Activated CD4-positive, CD25-positive, alpha-beta regulatory T cell treated with anti-CD3 and anti-CD28 coated beads, Interleukin-2, amount 50 U/mL, for 24 hours (primary cell): ENCODE results near the gene NFKBIE.
"Not testable (repeated sequence)": the region's sequence is repeated elsewhere in the genome, so short reads cannot be mapped to it uniquely, and the experiment has no call there.

ENCODE experiments used
- ATAC-seq, 2 donors: fragments of 150-1000 bp; cut with Tn5 transposase; one replicate each; pipeline ENCODE4 v1.10.0; 2021; ENCODE audit warnings: mild to moderate bottlenecking in 1 of 2, moderate library complexity in 1 of 2

NFKBIE gene

GRCh38 chr6:44265007-44265721 is at the start of gene NFKBIE:
TSS of gene NFKBIE (minus strand) at chr6:44265551. CDS start at chr6:44265346, 205 bp downstream.
- ATAC-seq = peak; percentile 61 to 65

GRCh38 chr6:44314657-44315056 is 49.3 kb upstream of the NFKBIE start:
- not testable (repeated sequence) for ATAC-seq

GRCh38 chr6:44312901-44313788 is 47.8 kb upstream of the NFKBIE start, which contains the start of gene AARS2:
TSS of gene AARS2 (minus strand) at chr6:44313347. CDS start at chr6:44313323, 24 bp downstream.
- peak; percentile 96 to 97 for ATAC-seq

GRCh38 chr6:44311767-44312166 is 46.4 kb upstream of the NFKBIE start:
- no peak for ATAC-seq

- no peak for ATAC-seq
These were observed 46.0 kb upstream of the NFKBIE start for GRCh38 chr6:44311304-44311703.

GRCh38 chr6:44310241-44310640 is 44.9 kb upstream of the NFKBIE start:
- ATAC-seq = no peak

- no peak for ATAC-seq
These were observed 44.3 kb upstream of the NFKBIE start for GRCh38 chr6:44309631-44310030.

- ATAC-seq = no peak
These were observed 43.7 kb upstream of the NFKBIE start for GRCh38 chr6:44309092-44309491.

GRCh38 chr6:44307217-44307616 is 41.9 kb upstream of the NFKBIE start:
- no peak for ATAC-seq

GRCh38 chr6:44306710-44307109 is 41.4 kb upstream of the NFKBIE start:
- no peak for ATAC-seq

GRCh38 chr6:44305200-44305725 is 39.9 kb upstream of the NFKBIE start:
- ATAC-seq = no peak

GRCh38 chr6:44304282-44305199 is 39.2 kb upstream of the NFKBIE start:
- ATAC-seq = peak; percentile 60 to 67

- ATAC-seq = no peak
These were observed 38.5 kb upstream of the NFKBIE start for GRCh38 chr6:44303842-44304241.

- ATAC-seq = no peak
These were observed 37.5 kb upstream of the NFKBIE start for GRCh38 chr6:44302856-44303255.

- ATAC-seq = no peak
These were observed 36.6 kb upstream of the NFKBIE start for GRCh38 chr6:44301782-44302564.

- no peak for ATAC-seq
These were observed 35.8 kb upstream of the NFKBIE start for GRCh38 chr6:44301106-44301505.

- no peak for ATAC-seq
These were observed 35.0 kb upstream of the NFKBIE start for GRCh38 chr6:44300292-44300823.

- no peak for ATAC-seq
These were observed 33.5 kb upstream of the NFKBIE start for GRCh38 chr6:44298864-44299263.

GRCh38 chr6:44298055-44298803 is 32.9 kb upstream of the NFKBIE start:
- ATAC-seq = peak in 1 of 2 donors; percentile 11
